ENCODE results near the gene RIPOR3.
"Not testable (repeated sequence)": the region's sequence is repeated elsewhere in the genome, so short reads cannot be mapped to it uniquely, and the experiment has no call there.

Gene RIPOR3

GRCh38 chr20:50571466-50571865 lies 119.9 kb downstream of the RIPOR3 start:
- Histone ChIP-seq H3K4me3 (ENCODE audit: low read length) (no peak overlapping the region), H3K9me3 (ENCODE audit: insufficient read depth, low read length) (no peaks in the 10 kb centered on the region), H3K27ac (ENCODE audit: low read length) (peak overlapping the region; percentile 97), H4K20me1 (ENCODE audit: insufficient read depth, low read length) (peaks cover 71% of the 10 kb centered on the region), H2AFZ (ENCODE audit: low read depth, low read length) (no peak overlapping the region), H3K36me3 (replicated peaks; ENCODE audit: low read depth, low read length) (peaks cover 85% of the 10 kb centered on the region), H3K4me2 (ENCODE audit: low read length) (peak overlapping the region; percentile 80), H3K79me2 (ENCODE audit: low read length) (peaks cover 95% of the 10 kb centered on the region), H3K9ac (ENCODE audit: low read length) (peak overlapping the region; percentile 58; the same call in 1 of the 2 replicates), H3K4me1 (ENCODE audit: low read length) (peaks cover 69% of the 10 kb centered on the region), H3K27me3 (ENCODE audit: low read depth, low read length) (no peaks in the 10 kb centered on the region)
- TF ChIP-seq EZH2phosphoT487 (IDR thresholded peaks at IDR 0.05; ENCODE audit: low read depth) (no peak), CTCF (IDR thresholded peaks at IDR 0.05; ENCODE audit: low read depth, low read length) (no peak)

GRCh38 chr20:50569864-50570836 lies 121.2 kb downstream of the RIPOR3 start:
- Histone ChIP-seq H3K36me3 (replicated peaks; ENCODE audit: low read depth, low read length) (peaks cover 89% of the 10 kb centered on the region), H2AFZ (ENCODE audit: low read depth, low read length) (no peak overlapping the region), H3K4me1 (ENCODE audit: low read length) (peaks cover 82% of the 10 kb centered on the region), H4K20me1 (ENCODE audit: insufficient read depth, low read length) (peaks cover 74% of the 10 kb centered on the region), H3K27ac (ENCODE audit: low read length) (peak overlapping the region; percentile 97), H3K9me3 (ENCODE audit: insufficient read depth, low read length) (no peaks in the 10 kb centered on the region), H3K79me2 (ENCODE audit: low read length) (peaks cover 95% of the 10 kb centered on the region), H3K4me2 (ENCODE audit: low read length) (peak overlapping the region; percentile 80), H3K9ac (ENCODE audit: low read length) (peak overlapping the region; percentile 84), H3K4me3 (ENCODE audit: low read length) (peak overlapping the region; percentile 56), H3K27me3 (ENCODE audit: low read depth, low read length) (no peaks in the 10 kb centered on the region)
- TF ChIP-seq EZH2phosphoT487 (IDR thresholded peaks at IDR 0.05; ENCODE audit: low read depth) (no peak), CTCF (IDR thresholded peaks at IDR 0.05; ENCODE audit: low read depth, low read length) (peak; percentile 99)

DNA sequence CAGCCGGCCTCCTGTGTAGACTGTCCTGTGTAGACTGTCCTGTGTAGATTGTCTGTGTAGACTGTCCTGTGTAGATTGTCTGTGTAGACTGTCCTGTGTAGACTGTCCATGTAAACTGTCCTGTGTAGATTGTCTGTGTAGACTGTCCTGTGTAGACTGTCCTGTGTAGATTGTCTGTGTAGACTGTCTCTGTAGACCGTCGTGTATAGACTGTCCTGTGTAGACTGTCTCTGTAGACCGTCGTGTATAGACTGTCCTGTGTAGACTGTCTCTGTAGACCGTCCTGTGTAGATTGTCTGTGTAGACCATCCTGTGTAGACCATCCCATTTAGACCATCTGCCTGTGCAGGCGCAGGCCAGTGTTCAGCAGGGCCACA lies 121.9 kb downstream of the RIPOR3 start:
- peak overlapping the region; percentile 80 for H3K4me2 ChIP-seq (ENCODE audit: low read length)
- H4K20me1 ChIP-seq (ENCODE audit: insufficient read depth, low read length) = peaks cover 74% of the 10 kb centered on the region
- peaks cover 95% of the 10 kb centered on the region for H3K79me2 ChIP-seq (ENCODE audit: low read length)

GRCh38 chr20:50568549-50568942 lies 122.8 kb downstream of the RIPOR3 start:
- H3K27ac ChIP-seq (ENCODE audit: low read length) = peak overlapping the region; percentile 97
- no peak for TF ChIP-seq EZH2phosphoT487 (IDR thresholded peaks at IDR 0.05; ENCODE audit: low read depth)
- TF ChIP-seq CTCF (IDR thresholded peaks at IDR 0.05; ENCODE audit: low read depth, low read length) = no peak
- H3K36me3 ChIP-seq (replicated peaks; ENCODE audit: low read depth, low read length) = peaks cover 86% of the 10 kb centered on the region
- H4K20me1 ChIP-seq (ENCODE audit: insufficient read depth, low read length) = peaks cover 73% of the 10 kb centered on the region
- H3K9ac ChIP-seq (ENCODE audit: low read length) = no peak overlapping the region
- no peaks in the 10 kb centered on the region for H3K27me3 ChIP-seq (ENCODE audit: low read depth, low read length)
- H2AFZ ChIP-seq (ENCODE audit: low read depth, low read length) = no peak overlapping the region
- H3K4me2 ChIP-seq (ENCODE audit: low read length) = peak overlapping the region; percentile 80
- H3K4me3 ChIP-seq (ENCODE audit: low read length) = no peak overlapping the region
- peaks cover 95% of the 10 kb centered on the region for H3K79me2 ChIP-seq (ENCODE audit: low read length)
- no peaks in the 10 kb centered on the region for H3K9me3 ChIP-seq (ENCODE audit: insufficient read depth, low read length)
- peaks cover 98% of the 10 kb centered on the region for H3K4me1 ChIP-seq (ENCODE audit: low read length)

More for the DNA sequence above, 121.9 kb downstream of the RIPOR3 start:
- H3K27ac ChIP-seq (ENCODE audit: low read length) = peak overlapping the region; percentile 97
- H3K36me3 ChIP-seq (replicated peaks; ENCODE audit: low read depth, low read length) = peaks cover 89% of the 10 kb centered on the region
- H3K4me1 ChIP-seq (ENCODE audit: low read length) = peaks cover 88% of the 10 kb centered on the region
- peak overlapping the region; percentile 84 for H3K9ac ChIP-seq (ENCODE audit: low read length)
- H3K4me3 ChIP-seq (ENCODE audit: low read length) = peak overlapping the region; percentile 56
- H2AFZ ChIP-seq (ENCODE audit: low read depth, low read length); H3K27me3 ChIP-seq (ENCODE audit: low read depth, low read length); H3K9me3 ChIP-seq (ENCODE audit: insufficient read depth, low read length): not testable (repeated sequence)

Data from OCI-LY3 (cell line).